ENCODE measurements around the gene CPS1.

Gene CPS1

GRCh38 chr2:210591663-210592062, 35.3 kb downstream of the CPS1 start:
- Histone ChIP-seq H3K9me3 (ENCODE audit: low read length) (no peaks in the 10 kb centered on the region), H3K4me3 (ENCODE audit: low read length) (no peak overlapping the region), H2AFZ (ENCODE audit: low read depth, low read length) (no peak overlapping the region), H3K27me3 (ENCODE audit: insufficient read depth, low read length) (no peaks in the 10 kb centered on the region), H3K36me3 (ENCODE audit: insufficient read depth, low read length) (no peaks in the 10 kb centered on the region), H3K4me1 (ENCODE audit: insufficient read depth, low read length) (peaks cover 26% of the 10 kb centered on the region)

DNA sequence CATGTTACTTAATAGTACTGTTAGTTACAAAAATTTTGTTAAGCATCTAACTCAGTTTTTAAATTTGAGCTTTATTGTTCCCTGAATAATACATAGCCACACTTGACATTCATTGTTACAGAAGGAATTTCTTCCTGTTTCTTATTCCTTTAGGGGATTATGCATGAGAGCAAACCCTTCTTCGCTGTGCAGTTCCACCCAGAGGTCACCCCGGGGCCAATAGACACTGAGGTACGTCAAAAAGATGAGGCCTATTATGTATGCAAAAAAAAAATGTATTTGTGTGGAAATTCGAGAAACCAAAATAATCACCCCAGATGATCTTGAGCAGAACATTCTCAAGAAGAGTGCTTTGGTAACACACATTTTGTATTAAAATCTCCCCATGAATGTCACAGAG, 36.3 kb downstream of the CPS1 start:
- Histone ChIP-seq H3K4me3 (ENCODE audit: low read length) (no peak overlapping the region), H3K9me3 (ENCODE audit: low read length) (no peaks in the 10 kb centered on the region), H3K4me1 (ENCODE audit: insufficient read depth, low read length) (peaks cover 26% of the 10 kb centered on the region), H3K27me3 (ENCODE audit: insufficient read depth, low read length) (no peaks in the 10 kb centered on the region), H2AFZ (ENCODE audit: low read depth, low read length) (no peak overlapping the region), H3K36me3 (ENCODE audit: insufficient read depth, low read length) (no peaks in the 10 kb centered on the region)

GRCh38 chr2:210593166-210593565, 36.8 kb downstream of the CPS1 start:
- H2AFZ ChIP-seq (ENCODE audit: low read depth, low read length), result no peak overlapping the region
- H3K4me1 ChIP-seq (ENCODE audit: insufficient read depth, low read length), result peaks cover 26% of the 10 kb centered on the region
- H3K4me3 ChIP-seq (ENCODE audit: low read length), result no peak overlapping the region
- no peaks in the 10 kb centered on the region for H3K27me3 ChIP-seq (ENCODE audit: insufficient read depth, low read length)
- peaks cover 2% of the 10 kb centered on the region for H3K9me3 ChIP-seq (ENCODE audit: low read length)
- no peaks in the 10 kb centered on the region for H3K36me3 ChIP-seq (ENCODE audit: insufficient read depth, low read length)

DNA sequence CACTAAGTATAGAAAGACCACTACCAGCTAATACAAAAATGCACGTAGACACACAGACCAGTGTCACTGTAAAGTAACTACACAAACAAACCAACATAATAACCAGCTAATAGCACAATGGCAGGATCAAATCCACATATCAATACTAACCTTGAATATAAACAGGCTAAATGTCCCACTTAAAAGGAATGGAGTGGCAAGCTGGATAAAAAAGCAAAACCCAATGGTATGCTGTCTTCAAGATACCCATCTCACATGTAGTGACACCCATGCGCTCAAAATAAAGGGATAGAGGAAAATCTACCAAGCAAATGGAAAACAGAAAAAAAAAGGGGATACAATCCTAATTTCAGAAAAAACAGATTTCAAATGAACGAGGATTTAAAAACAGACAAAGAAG, 41.8 kb downstream of the CPS1 start:
- H3K9me3 ChIP-seq (ENCODE audit: low read length), result peaks cover 8% of the 10 kb centered on the region
- H3K36me3 ChIP-seq (ENCODE audit: insufficient read depth, low read length), result peaks cover 20% of the 10 kb centered on the region

GRCh38 chr2:210599476-210599875, 43.1 kb downstream of the CPS1 start:
- Histone ChIP-seq H3K27me3 (ENCODE audit: insufficient read depth, low read length) (no peaks in the 10 kb centered on the region), H3K4me1 (ENCODE audit: insufficient read depth, low read length) (peaks cover under 1% of the 10 kb centered on the region), H2AFZ (ENCODE audit: low read depth, low read length) (no peak overlapping the region), H3K36me3 (ENCODE audit: insufficient read depth, low read length) (peaks cover 20% of the 10 kb centered on the region), H3K4me3 (ENCODE audit: low read length) (no peak overlapping the region), H3K9me3 (ENCODE audit: low read length) (peaks cover 8% of the 10 kb centered on the region)

More for the DNA sequence above, 41.8 kb downstream of the CPS1 start:
- H2AFZ ChIP-seq (ENCODE audit: low read depth, low read length), result no peak overlapping the region
- peaks cover 10% of the 10 kb centered on the region for H3K4me1 ChIP-seq (ENCODE audit: insufficient read depth, low read length)
- H3K4me3 ChIP-seq (ENCODE audit: low read length), result no peak overlapping the region
- H3K27me3 ChIP-seq (ENCODE audit: insufficient read depth, low read length), result no peaks in the 10 kb centered on the region

- Histone ChIP-seq H3K4me1 (ENCODE audit: insufficient read depth, low read length) (no peaks in the 10 kb centered on the region), H3K9me3 (ENCODE audit: low read length) (no peaks in the 10 kb centered on the region), H3K27me3 (ENCODE audit: insufficient read depth, low read length) (no peaks in the 10 kb centered on the region), H2AFZ (ENCODE audit: low read depth, low read length) (no peak overlapping the region), H3K36me3 (ENCODE audit: insufficient read depth, low read length) (peaks cover 32% of the 10 kb centered on the region), H3K4me3 (ENCODE audit: low read length) (no peak overlapping the region)
These were observed 48.3 kb downstream of the CPS1 start for GRCh38 chr2:210604666-210605065.

GRCh38 chr2:210606001-210606400, 49.6 kb downstream of the CPS1 start:
- Histone ChIP-seq H2AFZ (ENCODE audit: low read depth, low read length) (no peak overlapping the region), H3K4me3 (ENCODE audit: low read length) (no peak overlapping the region), H3K4me1 (ENCODE audit: insufficient read depth, low read length) (no peaks in the 10 kb centered on the region), H3K27me3 (ENCODE audit: insufficient read depth, low read length) (no peaks in the 10 kb centered on the region), H3K36me3 (ENCODE audit: insufficient read depth, low read length) (peaks cover 29% of the 10 kb centered on the region), H3K9me3 (ENCODE audit: low read length) (no peaks in the 10 kb centered on the region)

GRCh38 chr2:210611466-210611865, 55.1 kb downstream of the CPS1 start:
- Histone ChIP-seq H2AFZ (ENCODE audit: low read depth, low read length) (no peak overlapping the region), H3K4me3 (ENCODE audit: low read length) (no peak overlapping the region), H3K9me3 (ENCODE audit: low read length) (no peaks in the 10 kb centered on the region), H3K36me3 (ENCODE audit: insufficient read depth, low read length) (peaks cover 13% of the 10 kb centered on the region), H3K4me1 (ENCODE audit: insufficient read depth, low read length) (no peaks in the 10 kb centered on the region), H3K27me3 (ENCODE audit: insufficient read depth, low read length) (no peaks in the 10 kb centered on the region)

- H3K36me3 ChIP-seq (ENCODE audit: insufficient read depth, low read length), result no peaks in the 10 kb centered on the region
- H3K4me1 ChIP-seq (ENCODE audit: insufficient read depth, low read length), result peaks cover 11% of the 10 kb centered on the region
- no peaks in the 10 kb centered on the region for H3K27me3 ChIP-seq (ENCODE audit: insufficient read depth, low read length)
- H2AFZ ChIP-seq (ENCODE audit: low read depth, low read length), result no peak overlapping the region
- no peaks in the 10 kb centered on the region for H3K9me3 ChIP-seq (ENCODE audit: low read length)
- no peak overlapping the region for H3K4me3 ChIP-seq (ENCODE audit: low read length)
These were observed 59.7 kb downstream of the CPS1 start for GRCh38 chr2:210616074-210616473.

DNA sequence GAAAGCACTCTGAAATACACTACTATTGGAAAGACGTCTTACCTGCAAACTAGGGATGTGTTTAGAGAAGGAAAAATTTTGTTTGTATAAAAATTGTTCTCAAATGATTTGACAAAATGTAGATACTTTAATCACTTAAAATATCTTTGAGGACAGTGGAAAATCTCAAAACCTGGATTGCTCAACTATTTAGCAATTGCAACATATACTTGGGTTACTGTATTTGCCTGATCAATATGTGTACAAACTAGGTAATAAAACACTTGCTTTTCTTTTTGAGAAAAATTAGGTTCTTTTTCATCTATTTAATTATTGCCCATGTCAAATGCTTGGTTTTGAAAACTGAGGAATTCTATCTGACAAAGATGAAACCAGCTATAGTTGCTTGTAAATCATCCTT, 60.9 kb downstream of the CPS1 start:
- Histone ChIP-seq H3K27me3 (ENCODE audit: insufficient read depth, low read length) (no peaks in the 10 kb centered on the region), H3K36me3 (ENCODE audit: insufficient read depth, low read length) (no peaks in the 10 kb centered on the region), H3K4me1 (ENCODE audit: insufficient read depth, low read length) (peaks cover 11% of the 10 kb centered on the region), H2AFZ (ENCODE audit: low read depth, low read length) (no peak overlapping the region), H3K9me3 (ENCODE audit: low read length) (no peaks in the 10 kb centered on the region), H3K4me3 (ENCODE audit: low read length) (no peak overlapping the region)

DNA sequence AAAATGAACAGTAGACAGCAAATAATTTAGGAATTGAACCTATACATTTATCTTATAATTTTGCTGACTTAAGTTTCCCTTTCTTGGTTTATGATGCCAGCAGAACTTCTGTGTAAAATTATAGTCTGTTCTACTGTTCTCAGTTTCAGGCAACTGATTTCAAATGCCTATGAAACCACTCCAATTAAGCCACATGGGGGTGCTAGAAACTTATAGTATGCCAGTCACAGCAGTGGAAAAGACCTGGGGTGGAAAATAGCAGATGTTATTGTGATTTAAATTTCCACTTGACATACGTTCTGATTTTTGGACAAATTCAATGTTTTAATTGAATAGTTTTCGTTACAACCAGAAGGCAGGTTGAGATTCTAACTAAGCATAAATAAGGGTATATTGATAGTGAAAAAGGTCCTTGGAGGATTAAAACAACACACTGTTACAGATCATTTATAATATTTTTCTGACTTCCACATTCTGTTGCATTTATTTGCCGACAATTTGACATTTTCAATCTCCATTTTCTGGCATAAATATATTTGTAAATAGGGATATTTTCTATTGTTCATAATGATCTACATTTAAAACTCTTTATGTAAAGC, 61.4 kb downstream of the CPS1 start:
- H3K9me3 ChIP-seq (ENCODE audit: low read length), result no peaks in the 10 kb centered on the region
- peaks cover 11% of the 10 kb centered on the region for H3K4me1 ChIP-seq (ENCODE audit: insufficient read depth, low read length)
- no peaks in the 10 kb centered on the region for H3K27me3 ChIP-seq (ENCODE audit: insufficient read depth, low read length)
- no peak overlapping the region for H2AFZ ChIP-seq (ENCODE audit: low read depth, low read length)
- H3K36me3 ChIP-seq (ENCODE audit: insufficient read depth, low read length), result no peaks in the 10 kb centered on the region
- H3K4me3 ChIP-seq (ENCODE audit: low read length), result no peak overlapping the region

DNA sequence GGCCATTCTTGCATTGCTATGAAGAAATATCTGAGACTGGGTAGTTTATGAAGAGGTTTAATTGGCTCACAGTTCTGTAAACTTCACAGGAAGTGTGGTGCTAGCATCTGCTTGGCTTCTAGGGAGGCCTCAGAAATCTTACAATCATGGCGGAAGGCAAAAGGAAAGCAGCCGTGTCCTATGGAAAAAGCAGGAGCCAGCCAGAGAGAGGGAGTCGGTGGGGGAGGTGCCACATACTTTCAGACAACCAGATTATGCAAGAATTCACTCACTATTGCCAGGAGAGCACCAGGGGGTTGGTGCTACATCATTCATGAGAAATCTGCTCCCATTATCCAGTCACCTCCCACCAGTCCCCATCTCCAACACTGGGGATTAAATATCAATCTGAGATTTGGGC, 64.1 kb downstream of the CPS1 start:
- H3K27me3 ChIP-seq (ENCODE audit: insufficient read depth, low read length), result no peaks in the 10 kb centered on the region
- peaks cover 11% of the 10 kb centered on the region for H3K4me1 ChIP-seq (ENCODE audit: insufficient read depth, low read length)
- H3K9me3 ChIP-seq (ENCODE audit: low read length), result no peaks in the 10 kb centered on the region
- no peaks in the 10 kb centered on the region for H3K36me3 ChIP-seq (ENCODE audit: insufficient read depth, low read length)
- no peak overlapping the region for H2AFZ ChIP-seq (ENCODE audit: low read depth, low read length)
- no peak overlapping the region for H3K4me3 ChIP-seq (ENCODE audit: low read length)

DNA sequence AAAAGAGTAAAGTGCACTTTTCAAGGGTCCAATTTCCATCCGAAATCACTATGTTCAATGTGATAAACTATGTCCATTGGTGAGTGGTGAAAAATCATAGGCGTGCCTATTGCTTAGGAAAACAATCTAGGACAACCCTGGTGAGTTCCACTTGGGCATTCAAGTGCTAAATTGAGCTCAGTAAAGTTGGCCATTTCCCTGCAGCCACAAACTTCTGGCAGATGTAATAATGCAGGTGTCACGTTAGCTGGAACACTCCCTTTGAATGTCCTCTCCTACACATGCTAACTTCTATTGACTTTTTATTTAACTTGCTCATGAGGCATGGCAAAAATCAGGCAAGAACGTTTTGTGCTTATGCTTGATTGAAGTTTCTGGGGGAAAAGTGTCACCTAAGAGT, 67.1 kb downstream of the CPS1 start:
- no peaks in the 10 kb centered on the region for H3K9me3 ChIP-seq (ENCODE audit: low read length)
- no peak overlapping the region for H2AFZ ChIP-seq (ENCODE audit: low read depth, low read length)
- no peak overlapping the region for H3K4me3 ChIP-seq (ENCODE audit: low read length)
- peaks cover 12% of the 10 kb centered on the region for H3K4me1 ChIP-seq (ENCODE audit: insufficient read depth, low read length)
- no peaks in the 10 kb centered on the region for H3K27me3 ChIP-seq (ENCODE audit: insufficient read depth, low read length)
- H3K36me3 ChIP-seq (ENCODE audit: insufficient read depth, low read length), result no peaks in the 10 kb centered on the region

DNA sequence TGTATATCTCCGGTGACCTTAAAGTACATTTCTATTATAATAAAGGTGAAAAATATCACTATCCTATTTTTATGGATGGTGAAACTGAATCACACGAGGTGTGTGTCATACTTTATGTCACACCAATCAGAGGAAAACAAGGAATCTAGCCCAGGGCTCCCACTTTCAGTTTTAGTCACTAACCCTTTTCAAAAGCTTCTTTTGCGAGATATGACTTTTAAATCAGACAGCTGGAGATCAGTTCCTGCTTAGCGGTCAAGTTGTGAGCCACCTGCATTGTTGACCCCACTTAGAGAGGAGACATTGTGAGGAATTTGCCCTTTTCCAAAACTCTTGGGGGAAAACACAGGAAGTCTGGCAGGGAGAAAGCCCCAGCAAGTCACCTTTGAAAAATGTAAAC, 70.5 kb downstream of the CPS1 start:
- no peaks in the 10 kb centered on the region for H3K27me3 ChIP-seq (ENCODE audit: insufficient read depth, low read length)
- H3K9me3 ChIP-seq (ENCODE audit: low read length), result no peaks in the 10 kb centered on the region
- no peaks in the 10 kb centered on the region for H3K36me3 ChIP-seq (ENCODE audit: insufficient read depth, low read length)
- H2AFZ ChIP-seq (ENCODE audit: low read depth, low read length), result peak overlapping the region; percentile 10
- peaks cover 18% of the 10 kb centered on the region for H3K4me1 ChIP-seq (ENCODE audit: insufficient read depth, low read length)
- H3K4me3 ChIP-seq (ENCODE audit: low read length), result no peak overlapping the region

All from neuron (in vitro differentiated cells).